SK-N-SH (cell line): ENCODE measurements around the gene CD40LG.

Experiments
- JUND ChIP-seq: IDR thresholded peaks from 2 replicates; pipeline ENCODE4 v1.4.0; 2012
- POLR2AphosphoS5 ChIP-seq: IDR thresholded peaks from 2 replicates; pipeline ENCODE4 v1.6.1; 2012; ENCODE audit warnings: low read depth, low read length
- RXRA ChIP-seq: IDR thresholded peaks from 2 replicates; pipeline ENCODE4 v1.4.0; 2012; ENCODE audit warnings: low read depth, mild to moderate bottlenecking, borderline replicate concordance
- TAF1 ChIP-seq: IDR thresholded peaks from 2 replicates; pipeline ENCODE4 v1.6.1; 2012; ENCODE audit warnings: low read depth, mild to moderate bottlenecking, low read length, moderate library complexity, borderline replicate concordance
- YY1 ChIP-seq: IDR thresholded peaks from 2 replicates; pipeline ENCODE4 v1.4.0; 2012; ENCODE audit warnings: low read depth, mild to moderate bottlenecking
- TF ChIP-seq, protein P1 (sequence below): fragments of 150-350 bp; IDR thresholded peaks from 2 replicates; pipeline ENCODE4 v1.6.1; 2017; ENCODE audit warnings: antibody characterized with exemption, low read length, low read depth, borderline replicate concordance
- TF ChIP-seq, protein P2 (sequence below): fragments of 200-600 bp; sonication (generic); IDR thresholded peaks from 2 replicates; pipeline ENCODE4 v1.6.1; 2017; ENCODE audit warnings: antibody characterized with exemption, mild to moderate bottlenecking, moderate library complexity
- TF ChIP-seq, protein P3 (sequence below): IDR thresholded peaks from 2 replicates; pipeline ENCODE4 v1.6.1; 2012; ENCODE audit warnings: mild to moderate bottlenecking, low read depth, low read length, moderate library complexity

DNA sequence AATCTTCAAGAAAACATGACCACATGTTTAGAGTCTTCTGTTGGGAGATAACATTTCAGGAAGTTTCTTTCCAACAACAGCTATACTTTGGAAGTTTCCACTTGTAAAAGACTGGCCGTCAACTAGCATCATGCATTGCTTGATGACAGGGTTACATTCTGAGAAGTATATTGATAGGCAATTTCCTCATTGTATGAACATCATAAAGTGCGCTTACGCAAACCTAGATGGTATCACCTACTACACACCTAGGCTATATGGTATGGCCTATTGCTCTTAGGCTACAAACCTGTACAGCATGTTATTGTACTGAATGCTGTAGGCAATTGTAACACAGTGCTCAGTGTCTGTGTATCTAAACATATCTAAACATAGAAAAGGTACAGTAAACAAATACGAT lies 25.4 kb upstream of the CD40LG start:
- TF ChIP-seq, protein P1, sequence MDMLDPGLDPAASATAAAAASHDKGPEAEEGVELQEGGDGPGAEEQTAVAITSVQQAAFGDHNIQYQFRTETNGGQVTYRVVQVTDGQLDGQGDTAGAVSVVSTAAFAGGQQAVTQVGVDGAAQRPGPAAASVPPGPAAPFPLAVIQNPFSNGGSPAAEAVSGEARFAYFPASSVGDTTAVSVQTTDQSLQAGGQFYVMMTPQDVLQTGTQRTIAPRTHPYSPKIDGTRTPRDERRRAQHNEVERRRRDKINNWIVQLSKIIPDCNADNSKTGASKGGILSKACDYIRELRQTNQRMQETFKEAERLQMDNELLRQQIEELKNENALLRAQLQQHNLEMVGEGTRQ, result no peak
- TF ChIP-seq, protein P2, sequence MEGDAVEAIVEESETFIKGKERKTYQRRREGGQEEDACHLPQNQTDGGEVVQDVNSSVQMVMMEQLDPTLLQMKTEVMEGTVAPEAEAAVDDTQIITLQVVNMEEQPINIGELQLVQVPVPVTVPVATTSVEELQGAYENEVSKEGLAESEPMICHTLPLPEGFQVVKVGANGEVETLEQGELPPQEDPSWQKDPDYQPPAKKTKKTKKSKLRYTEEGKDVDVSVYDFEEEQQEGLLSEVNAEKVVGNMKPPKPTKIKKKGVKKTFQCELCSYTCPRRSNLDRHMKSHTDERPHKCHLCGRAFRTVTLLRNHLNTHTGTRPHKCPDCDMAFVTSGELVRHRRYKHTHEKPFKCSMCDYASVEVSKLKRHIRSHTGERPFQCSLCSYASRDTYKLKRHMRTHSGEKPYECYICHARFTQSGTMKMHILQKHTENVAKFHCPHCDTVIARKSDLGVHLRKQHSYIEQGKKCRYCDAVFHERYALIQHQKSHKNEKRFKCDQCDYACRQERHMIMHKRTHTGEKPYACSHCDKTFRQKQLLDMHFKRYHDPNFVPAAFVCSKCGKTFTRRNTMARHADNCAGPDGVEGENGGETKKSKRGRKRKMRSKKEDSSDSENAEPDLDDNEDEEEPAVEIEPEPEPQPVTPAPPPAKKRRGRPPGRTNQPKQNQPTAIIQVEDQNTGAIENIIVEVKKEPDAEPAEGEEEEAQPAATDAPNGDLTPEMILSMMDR, result no peak
- TF ChIP-seq YY1 (no peak), TAF1 (no peak), RXRA (no peak), JUND (no peak), POLR2AphosphoS5 (no peak)
- TF ChIP-seq, protein P3, sequence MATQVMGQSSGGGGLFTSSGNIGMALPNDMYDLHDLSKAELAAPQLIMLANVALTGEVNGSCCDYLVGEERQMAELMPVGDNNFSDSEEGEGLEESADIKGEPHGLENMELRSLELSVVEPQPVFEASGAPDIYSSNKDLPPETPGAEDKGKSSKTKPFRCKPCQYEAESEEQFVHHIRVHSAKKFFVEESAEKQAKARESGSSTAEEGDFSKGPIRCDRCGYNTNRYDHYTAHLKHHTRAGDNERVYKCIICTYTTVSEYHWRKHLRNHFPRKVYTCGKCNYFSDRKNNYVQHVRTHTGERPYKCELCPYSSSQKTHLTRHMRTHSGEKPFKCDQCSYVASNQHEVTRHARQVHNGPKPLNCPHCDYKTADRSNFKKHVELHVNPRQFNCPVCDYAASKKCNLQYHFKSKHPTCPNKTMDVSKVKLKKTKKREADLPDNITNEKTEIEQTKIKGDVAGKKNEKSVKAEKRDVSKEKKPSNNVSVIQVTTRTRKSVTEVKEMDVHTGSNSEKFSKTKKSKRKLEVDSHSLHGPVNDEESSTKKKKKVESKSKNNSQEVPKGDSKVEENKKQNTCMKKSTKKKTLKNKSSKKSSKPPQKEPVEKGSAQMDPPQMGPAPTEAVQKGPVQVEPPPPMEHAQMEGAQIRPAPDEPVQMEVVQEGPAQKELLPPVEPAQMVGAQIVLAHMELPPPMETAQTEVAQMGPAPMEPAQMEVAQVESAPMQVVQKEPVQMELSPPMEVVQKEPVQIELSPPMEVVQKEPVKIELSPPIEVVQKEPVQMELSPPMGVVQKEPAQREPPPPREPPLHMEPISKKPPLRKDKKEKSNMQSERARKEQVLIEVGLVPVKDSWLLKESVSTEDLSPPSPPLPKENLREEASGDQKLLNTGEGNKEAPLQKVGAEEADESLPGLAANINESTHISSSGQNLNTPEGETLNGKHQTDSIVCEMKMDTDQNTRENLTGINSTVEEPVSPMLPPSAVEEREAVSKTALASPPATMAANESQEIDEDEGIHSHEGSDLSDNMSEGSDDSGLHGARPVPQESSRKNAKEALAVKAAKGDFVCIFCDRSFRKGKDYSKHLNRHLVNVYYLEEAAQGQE, result no peak
